Caco-2 (cell line): Measurements from ENCODE around the gene TRAF3IP1. TPM values are rescaled to one million over a fixed set of nuclear protein-coding genes. Genes with fewer than 3 reads are reported as not detected.

Experiments
- BruUV-seq: library from RNA; stranded (reverse); fragments of 400-500 nt; replicated peaks from 2 replicates; lab custom pipeline; 2021; lab: Mats Ljungman, UMichigan
- CTCF ChIA-PET: fragments of 300-600 bp; sonication (Branson Sonifier 250); formaldehyde crosslinking; loops from one replicate; lab custom pipeline; 2022; ENCODE audit warnings: antibody characterized with exemption; lab: Charles Lee
- POLR2A ChIA-PET: fragments of 300-600 bp; sonication (Branson Sonifier 250); formaldehyde crosslinking; loops from one replicate; lab custom pipeline; 2022; ENCODE audit warnings: antibody characterized with exemption; lab: Charles Lee
- DNase-seq, 2 experiments: peaks; one replicate each; pipeline versions ENCODE4 v3.0.0 to v3.0.0-alpha.2; 2020 to 2022
- H3K27me3 ChIP-seq: replicated peaks from 2 replicates; pipeline ENCODE4 v1.6.0; 2011; ENCODE audit warnings: low read length; ENCODE audit not compliant: control insufficient read depth, insufficient read depth
- H3K36me3 ChIP-seq: 2 replicates; pipeline ENCODE4 v1.5.1; 2011; ENCODE audit warnings: low read length; ENCODE audit not compliant: control insufficient read depth, insufficient read depth
- H3K4me1 ChIP-seq: fragments of 250-450 bp; sonication (Bioruptor Pico); 2 replicates; pipeline ENCODE4 v1.5.1; 2020; ENCODE audit warnings: mild to moderate bottlenecking
- H3K4me3 ChIP-seq: 2 replicates; pipeline ENCODE4 v1.5.1; 2011; ENCODE audit warnings: low read depth, mild to moderate bottlenecking, control low read depth, low read length
- H3K9me3 ChIP-seq: fragments of 250-450 bp; sonication (Bioruptor Pico); 2 replicates; pipeline ENCODE4 v1.5.1; 2020; ENCODE audit warnings: mild to moderate bottlenecking, moderate library complexity
- H3K27ac Mint-ChIP-seq: one replicate; pipeline ENCODE4 v1.8.0; 2022; ENCODE audit warnings: mixed read lengths; ENCODE audit not compliant: unreplicated experiment
- H3K27me3 Mint-ChIP-seq: one replicate; pipeline ENCODE4 v1.8.0; 2022; ENCODE audit warnings: mixed read lengths; ENCODE audit not compliant: insufficient read depth, unreplicated experiment
- H3K36me3 Mint-ChIP-seq: one replicate; pipeline ENCODE4 v1.8.0; 2022; ENCODE audit warnings: mild to moderate bottlenecking, mixed read lengths; ENCODE audit not compliant: insufficient read depth, unreplicated experiment
- H3K4me1 Mint-ChIP-seq: one replicate; pipeline ENCODE4 v1.8.0; 2022; ENCODE audit warnings: low read depth, mixed read lengths; ENCODE audit not compliant: unreplicated experiment
- H3K4me3 Mint-ChIP-seq: one replicate; pipeline ENCODE4 v1.8.0; 2022; ENCODE audit warnings: mild to moderate bottlenecking, moderate library complexity, mixed read lengths; ENCODE audit not compliant: unreplicated experiment
- H3K9me3 Mint-ChIP-seq: one replicate; pipeline ENCODE4 v1.8.0; 2022; ENCODE audit warnings: mixed read lengths; ENCODE audit not compliant: unreplicated experiment
- CTCF ChIP-seq, 2 experiments: fragments of 200-600 bp in 1 of 2; IDR thresholded peaks; 1 replicate in 1 of 2; 2 replicates in 1 of 2; pipeline versions ENCODE4 v1.5.1 to v1.8.0; 2011 to 2022; ENCODE audit warnings: antibody characterized with exemption in 1 of 2, control low read depth in 1 of 2, inconsistent platforms in 1 of 2, low read depth in 1 of 2, low read length in 1 of 2, mild to moderate bottlenecking in 1 of 2, moderate library complexity in 1 of 2; ENCODE audit not compliant: insufficient read depth in 1 of 2, severe bottlenecking in 1 of 2, unreplicated experiment in 1 of 2
- intact Hi-C: fragments of 100-400 bp; cut with micrococcal nuclease; formaldehyde crosslinking; loops from one replicate; pipeline ENCODE4 v1.10.0; 2022; ENCODE audit not compliant: unreplicated experiment
- total RNA-seq: library from RNA; stranded (reverse); gene quantifications from 2 replicates; pipeline ENCODE4 v1.2.3, GENCODE V29; 2022

TRAF3IP1 gene
- total RNA-seq, 1 experiment from 2014 or later, result 7.4 TPM

- Histone ChIP-seq H3K27me3 (no peaks in the 10 kb centered on the region), H3K4me3 (no peak overlapping the region), H3K36me3 (no peaks in the 10 kb centered on the region), H3K9me3 (no peaks in the 10 kb centered on the region), H3K4me1 (no peaks in the 10 kb centered on the region)
- CTCF ChIA-PET, result no interaction called here
- Mint-ChIP-seq H3K27me3 (no peaks in the 10 kb centered on the region), H3K4me1 (peaks cover 6% of the 10 kb centered on the region), H3K9me3 (peaks cover 18% of the 10 kb centered on the region), H3K4me3 (no peak overlapping the region), H3K27ac (no peak overlapping the region), H3K36me3 (no peaks in the 10 kb centered on the region)
- TF ChIP-seq CTCF (IDR thresholded peaks at IDR 0.05; ENCODE audit: insufficient read depth in 1 of 2, low read depth in 1 of 2, low read length in 1 of 2, severe bottlenecking in 1 of 2, unreplicated experiment in 1 of 2), result no peak
- POLR2A ChIA-PET, result no interaction called here
- no TSS peak for BruUV-seq
- intact Hi-C loops, result no loop called here
- DNase-seq, result no peak
Measured at GRCh38 chr2:238387332-238387731, 67.0 kb downstream of the TRAF3IP1 start.

- no peaks in the 10 kb centered on the region for H3K4me1 ChIP-seq
- Mint-ChIP-seq H3K27ac (no peak overlapping the region), H3K36me3 (no peaks in the 10 kb centered on the region), H3K27me3 (no peaks in the 10 kb centered on the region), H3K4me1 (peaks cover 6% of the 10 kb centered on the region), H3K4me3 (no peak overlapping the region), H3K9me3 (peaks cover 5% of the 10 kb centered on the region)
- H3K9me3 ChIP-seq, result no peaks in the 10 kb centered on the region
- no peaks in the 10 kb centered on the region for H3K27me3 ChIP-seq
- no peak for TF ChIP-seq CTCF (IDR thresholded peaks at IDR 0.05; ENCODE audit: insufficient read depth in 1 of 2, low read depth in 1 of 2, low read length in 1 of 2, severe bottlenecking in 1 of 2, unreplicated experiment in 1 of 2)
- no peak overlapping the region for H3K4me3 ChIP-seq
- DNase-seq, result no peak
- H3K36me3 ChIP-seq, result no peaks in the 10 kb centered on the region
- no TSS peak for BruUV-seq
- CTCF ChIA-PET, result no interaction called here
- intact Hi-C loops, result no loop called here
- POLR2A ChIA-PET, result no interaction called here
Measured at GRCh38 chr2:238388794-238389193, 68.5 kb downstream of the TRAF3IP1 start.

GRCh38 chr2:238389988-238390589 lies 69.8 kb downstream of the TRAF3IP1 start:
- H3K4me3 ChIP-seq, result no peak overlapping the region
- no peaks in the 10 kb centered on the region for H3K36me3 Mint-ChIP-seq
- H3K9me3 ChIP-seq, result no peaks in the 10 kb centered on the region
- no peak for TF ChIP-seq CTCF (IDR thresholded peaks at IDR 0.05; ENCODE audit: insufficient read depth in 1 of 2, low read depth in 1 of 2, low read length in 1 of 2, severe bottlenecking in 1 of 2, unreplicated experiment in 1 of 2)
- intact Hi-C loops, result no loop called here
- peaks cover 6% of the 10 kb centered on the region for H3K4me1 Mint-ChIP-seq
- BruUV-seq, result no TSS peak
- H3K27me3 ChIP-seq, result no peaks in the 10 kb centered on the region
- ChIA-PET POLR2A (no interaction called here), CTCF (no interaction called here)
- H3K9me3 Mint-ChIP-seq, result no peaks in the 10 kb centered on the region
- no peaks in the 10 kb centered on the region for H3K27me3 Mint-ChIP-seq
- no peaks in the 10 kb centered on the region for H3K4me1 ChIP-seq
- H3K4me3 Mint-ChIP-seq, result no peak overlapping the region
- no peak overlapping the region for H3K27ac Mint-ChIP-seq
- DNase-seq, result no peak
- H3K36me3 ChIP-seq, result no peaks in the 10 kb centered on the region
